Germinal center (tissue), 1 donor: ENCODE measurements around the gene FAM107B.

Source experiments
- DNase-seq: peaks from one replicate; pipeline ENCODE4 v3.0.0; 2012; ENCODE audit warnings: mixed read lengths, low spot score

Gene FAM107B

GRCh38 chr10:14489522-14490177, 285.0 kb downstream of the FAM107B start:
- DNase-seq, result no peak

GRCh38 chr10:14487488-14487883, 287.2 kb downstream of the FAM107B start:
- no peak for DNase-seq

GRCh38 chr10:14486777-14487487, 287.8 kb downstream of the FAM107B start:
- DNase-seq, result no peak

- no peak for DNase-seq
Observed at GRCh38 chr10:14485986-14486385, 288.7 kb downstream of the FAM107B start.

GRCh38 chr10:14483417-14483816, 291.3 kb downstream of the FAM107B start:
- DNase-seq, result no peak

GRCh38 chr10:14481752-14482151, 292.9 kb downstream of the FAM107B start:
- DNase-seq, result no peak

GRCh38 chr10:14481014-14481413, 293.7 kb downstream of the FAM107B start:
- no peak for DNase-seq

- DNase-seq, result no peak
Observed at GRCh38 chr10:14478604-14479003, 296.1 kb downstream of the FAM107B start.

- no peak for DNase-seq
Observed at GRCh38 chr10:14478201-14478600, 296.5 kb downstream of the FAM107B start.

GRCh38 chr10:14477408-14477710, 297.3 kb downstream of the FAM107B start:
- no peak for DNase-seq

GRCh38 chr10:14476641-14477407, 297.9 kb downstream of the FAM107B start:
- no peak for DNase-seq

- no peak for DNase-seq
Observed at GRCh38 chr10:14476006-14476405, 298.7 kb downstream of the FAM107B start.

GRCh38 chr10:14474656-14475055, 300.0 kb downstream of the FAM107B start:
- no peak for DNase-seq

- DNase-seq, result no peak
Observed at GRCh38 chr10:14470920-14471319, 303.8 kb downstream of the FAM107B start.

GRCh38 chr10:14468726-14469125, 306.0 kb downstream of the FAM107B start:
- no peak for DNase-seq
